Loucy (cell line): Measurements from ENCODE around the gene NRCAM.

ENCODE experiments used
- H2AFZ ChIP-seq: fragments of 200-600 bp; sonication (generic); 2 replicates; pipeline ENCODE4 v1.6.0; 2016; ENCODE audit warnings: antibody characterized with exemption, mild to moderate bottlenecking, low read length, moderate library complexity
- H3F3A ChIP-seq: fragments of 200-600 bp; 2 replicates; pipeline ENCODE4 v1.6.0; 2016; ENCODE audit warnings: antibody characterized with exemption, low read depth, mild to moderate bottlenecking
- H3K27me3 ChIP-seq: fragments of 200-600 bp; sonication (generic); 2 replicates; pipeline ENCODE4 v1.6.1; 2014; ENCODE audit warnings: low read length, mild to moderate bottlenecking; ENCODE audit not compliant: insufficient read depth, poor library complexity, severe bottlenecking
- H3K36me3 ChIP-seq: fragments of 200-600 bp; sonication (generic); 2 replicates; pipeline ENCODE4 v1.6.1; 2016; ENCODE audit warnings: low read length; ENCODE audit not compliant: insufficient read depth
- H3K4me1 ChIP-seq: fragments of 200-600 bp; sonication (generic); 2 replicates; pipeline ENCODE4 v1.5.1; 2014; ENCODE audit warnings: low read length, mild to moderate bottlenecking; ENCODE audit not compliant: insufficient read depth, poor library complexity, severe bottlenecking
- H3K4me2 ChIP-seq: fragments of 200-600 bp; sonication (generic); 2 replicates; pipeline ENCODE4 v1.6.0; 2014; ENCODE audit warnings: antibody characterized with exemption, low read length, low read depth, mild to moderate bottlenecking; ENCODE audit not compliant: poor library complexity, severe bottlenecking
- H3K4me3 ChIP-seq: fragments of 200-600 bp; sonication (generic); 2 replicates; pipeline ENCODE4 v1.5.1; 2014; ENCODE audit warnings: low read length, mild to moderate bottlenecking, mixed read lengths; ENCODE audit not compliant: poor library complexity, severe bottlenecking
- H3K79me2 ChIP-seq: fragments of 200-600 bp; sonication (generic); 2 replicates; pipeline ENCODE4 v1.6.1; 2014; ENCODE audit warnings: low read length; ENCODE audit not compliant: insufficient read depth
- H3K9ac ChIP-seq: fragments of 200-600 bp; sonication (generic); 2 replicates; pipeline ENCODE4 v1.6.0; 2014; ENCODE audit warnings: mild to moderate bottlenecking, low read depth, low read length, moderate library complexity; ENCODE audit not compliant: poor library complexity, severe bottlenecking
- H3K9me2 ChIP-seq: fragments of 200-600 bp; sonication (generic); replicated peaks from 2 replicates; pipeline ENCODE4 v1.6.1; 2016; ENCODE audit warnings: low read depth, low read length, mixed read lengths
- H3K9me3 ChIP-seq: fragments of 200-600 bp; sonication (generic); 2 replicates; pipeline ENCODE4 v1.6.1; 2014; ENCODE audit warnings: mild to moderate bottlenecking, antibody characterized with exemption, low read length, low read depth; ENCODE audit not compliant: insufficient read depth
- H4K20me1 ChIP-seq: fragments of 200-600 bp; sonication (generic); 2 replicates; pipeline ENCODE4 v1.6.0; 2014; ENCODE audit warnings: antibody characterized with exemption, low read length, mild to moderate bottlenecking; ENCODE audit not compliant: insufficient read depth, poor library complexity, severe bottlenecking
- CTCF ChIP-seq: fragments of 200-600 bp; sonication (generic); conservative IDR thresholded peaks from 2 replicates; pipeline ENCODE4 v1.5.1; 2014; ENCODE audit warnings: mild to moderate bottlenecking, antibody characterized with exemption, low read length
- EZH2phosphoT487 ChIP-seq: fragments of 200-600 bp; IDR thresholded peaks from 2 replicates; pipeline ENCODE4 v1.6.1; 2018; ENCODE audit warnings: antibody characterized with exemption, mild to moderate bottlenecking, moderate library complexity, borderline replicate concordance

NRCAM gene

GRCh38 chr7:108222236-108222892 is 233.9 kb downstream of the NRCAM start:
- no peak for TF ChIP-seq CTCF
- TF ChIP-seq EZH2phosphoT487, result no peak
- no peak overlapping the region for H2AFZ ChIP-seq
- no peaks in the 10 kb centered on the region for H3K9me2 ChIP-seq

GRCh38 chr7:108211382-108212201 is 244.6 kb downstream of the NRCAM start:
- Histone ChIP-seq H3K4me2 (no peak overlapping the region), H3K27me3 (no peaks in the 10 kb centered on the region), H3K4me3 (no peak overlapping the region), H2AFZ (no peak overlapping the region), H4K20me1 (no peaks in the 10 kb centered on the region), H3K4me1 (no peaks in the 10 kb centered on the region), H3K9ac (no peak overlapping the region), H3F3A (no peaks in the 10 kb centered on the region), H3K36me3 (no peaks in the 10 kb centered on the region), H3K9me3 (no peaks in the 10 kb centered on the region), H3K9me2 (no peaks in the 10 kb centered on the region), H3K79me2 (no peaks in the 10 kb centered on the region)
- no peak for TF ChIP-seq EZH2phosphoT487
- TF ChIP-seq CTCF, result no peak

More at GRCh38 chr7:108222236-108222892, 233.9 kb downstream of the NRCAM start:
- Histone ChIP-seq H3K9me3 (no peaks in the 10 kb centered on the region), H3K4me1 (no peaks in the 10 kb centered on the region), H3K27me3 (no peaks in the 10 kb centered on the region), H3K4me3 (no peak overlapping the region), H4K20me1 (no peaks in the 10 kb centered on the region), H3K9ac (no peak overlapping the region), H3K79me2 (no peaks in the 10 kb centered on the region), H3K4me2 (no peak overlapping the region), H3F3A (no peaks in the 10 kb centered on the region), H3K36me3 (no peaks in the 10 kb centered on the region)

GRCh38 chr7:108210796-108211195 is 245.4 kb downstream of the NRCAM start:
- Histone ChIP-seq H3F3A (no peaks in the 10 kb centered on the region), H3K9me2 (no peaks in the 10 kb centered on the region), H3K27me3 (no peaks in the 10 kb centered on the region), H4K20me1 (no peaks in the 10 kb centered on the region), H3K9me3 (no peaks in the 10 kb centered on the region), H3K4me1 (no peaks in the 10 kb centered on the region), H2AFZ (no peak overlapping the region), H3K9ac (no peak overlapping the region), H3K4me2 (no peak overlapping the region), H3K4me3 (no peak overlapping the region), H3K36me3 (no peaks in the 10 kb centered on the region), H3K79me2 (no peaks in the 10 kb centered on the region)
- TF ChIP-seq CTCF, result no peak
- no peak for TF ChIP-seq EZH2phosphoT487
